ENCODE measurements around the gene APEH.

- TF ChIP-seq CTCF (conservative IDR thresholded peaks at IDR 0.05) (no peak), ZFX (IDR thresholded peaks at IDR 0.05) (no peak)
Measured at GRCh38 chr3:49668414-49668797, 5.7 kb upstream of the APEH start.

All from C4-2B (cell line).